OCI-LY7 (cell line): Measurements from ENCODE around the gene USP8.

Experiments
- EZH2phosphoT487 ChIP-seq: fragments of 200-600 bp; sonication (generic); IDR thresholded peaks from 2 replicates; pipeline ENCODE4 v1.6.1; 2018; ENCODE audit warnings: low read depth, borderline replicate concordance, mild to moderate bottlenecking, mixed run types, antibody characterized with exemption, low read length, moderate library complexity, mixed read lengths
- TF ChIP-seq, protein P1 (sequence below): fragments of 200-600 bp; sonication (generic); conservative IDR thresholded peaks from 2 replicates; pipeline ENCODE4 v1.5.1; 2014; ENCODE audit warnings: mild to moderate bottlenecking, antibody characterized with exemption, low read length, moderate library complexity, mixed read lengths

DNA sequence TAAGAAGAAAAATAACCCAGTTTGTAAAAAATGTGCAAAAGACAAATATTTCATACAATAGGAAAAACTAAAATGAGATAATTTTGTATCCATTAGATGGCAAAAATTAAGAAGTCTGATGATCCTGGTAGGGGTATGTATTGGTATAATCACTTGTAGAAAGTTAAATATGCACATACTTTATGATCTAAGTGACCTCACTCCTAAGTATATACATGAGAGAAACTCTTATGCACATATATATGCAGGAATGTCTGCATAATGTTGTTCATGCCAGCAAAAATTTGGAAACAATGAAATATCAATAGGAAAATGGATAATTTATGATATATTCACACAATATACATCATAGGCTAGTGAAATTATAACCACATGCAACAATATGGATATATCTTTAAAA, 88.8 kb downstream of the USP8 start:
- TF ChIP-seq, protein P1, sequence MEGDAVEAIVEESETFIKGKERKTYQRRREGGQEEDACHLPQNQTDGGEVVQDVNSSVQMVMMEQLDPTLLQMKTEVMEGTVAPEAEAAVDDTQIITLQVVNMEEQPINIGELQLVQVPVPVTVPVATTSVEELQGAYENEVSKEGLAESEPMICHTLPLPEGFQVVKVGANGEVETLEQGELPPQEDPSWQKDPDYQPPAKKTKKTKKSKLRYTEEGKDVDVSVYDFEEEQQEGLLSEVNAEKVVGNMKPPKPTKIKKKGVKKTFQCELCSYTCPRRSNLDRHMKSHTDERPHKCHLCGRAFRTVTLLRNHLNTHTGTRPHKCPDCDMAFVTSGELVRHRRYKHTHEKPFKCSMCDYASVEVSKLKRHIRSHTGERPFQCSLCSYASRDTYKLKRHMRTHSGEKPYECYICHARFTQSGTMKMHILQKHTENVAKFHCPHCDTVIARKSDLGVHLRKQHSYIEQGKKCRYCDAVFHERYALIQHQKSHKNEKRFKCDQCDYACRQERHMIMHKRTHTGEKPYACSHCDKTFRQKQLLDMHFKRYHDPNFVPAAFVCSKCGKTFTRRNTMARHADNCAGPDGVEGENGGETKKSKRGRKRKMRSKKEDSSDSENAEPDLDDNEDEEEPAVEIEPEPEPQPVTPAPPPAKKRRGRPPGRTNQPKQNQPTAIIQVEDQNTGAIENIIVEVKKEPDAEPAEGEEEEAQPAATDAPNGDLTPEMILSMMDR: no peak
- no peak for TF ChIP-seq EZH2phosphoT487
